Astrocyte (in vitro differentiated cells and primary cell): Measurements from ENCODE around the gene RPL3. TPM values are rescaled to one million over a fixed set of nuclear protein-coding genes. Genes with fewer than 3 reads are reported as not detected.

ENCODE experiments used
- DNase-seq: peaks from one replicate; pipeline ENCODE4 v3.0.0-alpha.2; 2010; ENCODE audit warnings: low read depth
- FAIRE-seq: peaks from 2 replicates; lab custom pipeline; 2011; peaks lifted over from hg19 to GRCh38; lab: Jason Lieb, UNC
- H2AFZ ChIP-seq: 2 replicates; pipeline ENCODE4 v1.6.0; 2012; ENCODE audit warnings: low read depth, low read length, inconsistent platforms
- H3K27ac ChIP-seq: 2 replicates; pipeline ENCODE4 v1.5.1; 2011; ENCODE audit warnings: low read depth, low read length, inconsistent platforms
- H3K27me3 ChIP-seq: 2 replicates; pipeline ENCODE4 v1.6.0; 2011; ENCODE audit warnings: low read length, inconsistent platforms; ENCODE audit not compliant: insufficient read depth
- H3K36me3 ChIP-seq: 2 replicates; pipeline ENCODE4 v1.5.1; 2011; ENCODE audit warnings: low read length, inconsistent platforms; ENCODE audit not compliant: insufficient read depth
- H3K4me1 ChIP-seq: 2 replicates; pipeline ENCODE4 v1.5.1; 2011; ENCODE audit warnings: low read length, inconsistent platforms; ENCODE audit not compliant: insufficient read depth
- H3K4me2 ChIP-seq: 2 replicates; pipeline ENCODE4 v1.6.0; 2012; ENCODE audit warnings: low read length, inconsistent platforms
- H3K4me3 ChIP-seq: 2 replicates; pipeline ENCODE4 v1.5.1; 2011; ENCODE audit warnings: low read depth, mild to moderate bottlenecking, low read length, inconsistent platforms; ENCODE audit not compliant: insufficient read depth
- H3K79me2 ChIP-seq: 2 replicates; pipeline ENCODE4 v1.6.0; 2012; ENCODE audit warnings: mild to moderate bottlenecking, low read length, inconsistent platforms; ENCODE audit not compliant: insufficient read depth
- H3K9ac ChIP-seq: 2 replicates; pipeline ENCODE4 v1.6.0; 2012; ENCODE audit warnings: mild to moderate bottlenecking, low read length, inconsistent platforms
- H3K9me3 ChIP-seq: 2 replicates; pipeline ENCODE4 v1.5.1; 2012; ENCODE audit warnings: low read depth, mild to moderate bottlenecking, low read length, inconsistent platforms; ENCODE audit not compliant: insufficient read depth
- H4K20me1 ChIP-seq: 2 replicates; pipeline ENCODE4 v1.6.0; 2012; ENCODE audit warnings: low read length, inconsistent platforms; ENCODE audit not compliant: insufficient read depth
- H3K27ac Mint-ChIP-seq: one replicate; pipeline ENCODE4 v1.8.0; 2021; ENCODE audit warnings: mild to moderate bottlenecking, mixed read lengths; ENCODE audit not compliant: unreplicated experiment
- H3K27me3 Mint-ChIP-seq: one replicate; pipeline ENCODE4 v1.8.0; 2021; ENCODE audit warnings: low read depth, mixed read lengths; ENCODE audit not compliant: unreplicated experiment
- H3K36me3 Mint-ChIP-seq: one replicate; pipeline ENCODE4 v1.8.0; 2021; ENCODE audit warnings: low read depth, mixed read lengths; ENCODE audit not compliant: unreplicated experiment
- H3K4me1 Mint-ChIP-seq: one replicate; pipeline ENCODE4 v1.8.0; 2021; ENCODE audit warnings: low read depth, mixed read lengths; ENCODE audit not compliant: unreplicated experiment
- H3K4me3 Mint-ChIP-seq: one replicate; pipeline ENCODE4 v1.8.0; 2021; ENCODE audit warnings: mild to moderate bottlenecking, moderate library complexity, mixed read lengths; ENCODE audit not compliant: unreplicated experiment
- H3K9me3 Mint-ChIP-seq: one replicate; pipeline ENCODE4 v1.8.0; 2021; ENCODE audit warnings: mild to moderate bottlenecking, mixed read lengths; ENCODE audit not compliant: unreplicated experiment
- EZH2 ChIP-seq: IDR thresholded peaks from 2 replicates; pipeline ENCODE4 v1.6.1; 2012; ENCODE audit warnings: mild to moderate bottlenecking, low read length, inconsistent platforms; ENCODE audit not compliant: insufficient read depth
- total RNA-seq: library from RNA; stranded (reverse); gene quantifications from 2 replicates; pipeline ENCODE4 v1.2.1, GENCODE V29; 2021
- TF ChIP-seq, protein P1 (sequence below): IDR thresholded peaks from 2 replicates; pipeline ENCODE4 v1.5.1; 2011; ENCODE audit warnings: low read depth, mild to moderate bottlenecking, inconsistent platforms, low read length, moderate library complexity; ENCODE audit not compliant: insufficient read depth

The RPL3 gene
- total RNA-seq, 1 donor from 2014 or later = 1,182 TPM

DNA sequence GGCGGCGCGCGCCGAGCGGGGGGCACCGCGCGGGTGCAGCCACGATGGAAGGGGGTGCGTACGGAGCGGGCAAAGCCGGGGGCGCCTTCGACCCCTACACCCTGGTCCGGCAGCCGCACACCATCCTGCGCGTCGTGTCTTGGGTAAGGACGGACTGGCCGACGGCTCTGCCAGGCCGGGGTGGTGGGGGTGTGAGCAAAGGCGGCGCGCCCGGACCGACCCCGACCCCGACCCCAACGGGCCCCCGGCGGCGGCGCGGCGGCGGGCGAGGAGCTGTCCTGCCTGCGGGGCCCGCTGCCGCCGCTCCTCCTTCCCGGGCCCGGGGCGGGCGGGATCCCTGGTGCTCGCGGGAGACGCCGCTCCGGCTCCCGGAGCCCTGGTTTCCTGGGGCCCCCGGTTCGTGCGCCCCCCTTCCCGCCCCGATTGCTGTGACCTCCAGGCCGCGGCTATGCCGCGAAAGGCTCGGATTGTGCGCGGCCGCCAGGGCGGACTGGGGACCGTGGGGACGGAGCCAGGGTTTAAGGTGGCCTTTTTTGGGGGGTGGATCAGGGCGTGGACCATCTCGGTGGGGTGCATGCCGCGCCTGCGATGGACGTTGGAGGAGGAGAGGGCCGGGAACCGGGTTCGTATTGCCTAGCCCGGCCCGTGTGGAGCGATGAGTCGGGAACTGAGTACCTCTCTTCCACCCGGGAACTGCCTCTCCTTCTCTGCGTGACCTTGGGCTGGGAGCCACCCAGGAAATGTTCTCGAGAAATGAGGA is 30.7 kb upstream of the RPL3 start, which contains the start of gene SYNGR1:
Gene SYNGR1, plus strand, starts transcription at position 25 of the 760 bp plus-strand sequence. Its CDS starts 20 bp downstream, at position 45.
- Mint-ChIP-seq H3K4me1 (peaks cover 10% of the 10 kb centered on the region), H3K27me3 (peaks cover 2% of the 10 kb centered on the region)
- no peak for FAIRE-seq

DNA sequence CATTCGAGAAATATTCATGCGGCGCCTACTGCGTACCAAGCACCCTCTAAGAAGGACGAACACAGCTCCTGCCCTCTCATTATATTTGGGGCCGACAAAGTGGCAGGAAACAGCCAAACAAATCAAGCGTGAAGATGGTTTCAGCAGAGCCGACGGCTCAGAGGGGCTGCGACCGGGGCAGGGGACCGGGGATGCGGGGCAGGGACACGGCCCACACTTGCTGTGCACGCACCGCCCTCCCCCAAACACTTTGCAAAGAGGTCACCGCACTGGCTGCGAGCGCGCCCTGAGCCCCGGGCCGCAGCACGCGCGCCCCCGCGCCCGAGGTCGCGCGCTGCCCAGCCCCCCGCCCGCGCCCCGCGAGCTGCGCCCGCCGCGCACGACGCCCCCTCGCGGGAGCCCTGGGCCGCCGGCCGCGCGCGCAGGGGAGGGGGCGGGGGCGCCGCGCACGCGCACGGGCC is 30.1 kb upstream of the RPL3 start:
- Mint-ChIP-seq H3K4me1 (peaks cover 10% of the 10 kb centered on the region), H3K27ac (no peak overlapping the region), H3K4me3 (peak overlapping the region; percentile 85), H3K9me3 (no peaks in the 10 kb centered on the region), H3K27me3 (peaks cover 2% of the 10 kb centered on the region), H3K36me3 (no peaks in the 10 kb centered on the region)
- Histone ChIP-seq H3K9me3 (no peaks in the 10 kb centered on the region), H2AFZ (peak overlapping the region; percentile 78), H3K36me3 (no peaks in the 10 kb centered on the region), H3K4me3 (peak overlapping the region; percentile 66), H4K20me1 (peaks cover 5% of the 10 kb centered on the region), H3K4me2 (peak overlapping the region; percentile 96), H3K4me1 (peaks cover 27% of the 10 kb centered on the region), H3K9ac (peak overlapping the region; percentile 73), H3K27ac (no peak overlapping the region), H3K27me3 (peaks cover under 1% of the 10 kb centered on the region), H3K79me2 (no peaks in the 10 kb centered on the region)
- no peak for TF ChIP-seq EZH2
- TF ChIP-seq, protein P1, sequence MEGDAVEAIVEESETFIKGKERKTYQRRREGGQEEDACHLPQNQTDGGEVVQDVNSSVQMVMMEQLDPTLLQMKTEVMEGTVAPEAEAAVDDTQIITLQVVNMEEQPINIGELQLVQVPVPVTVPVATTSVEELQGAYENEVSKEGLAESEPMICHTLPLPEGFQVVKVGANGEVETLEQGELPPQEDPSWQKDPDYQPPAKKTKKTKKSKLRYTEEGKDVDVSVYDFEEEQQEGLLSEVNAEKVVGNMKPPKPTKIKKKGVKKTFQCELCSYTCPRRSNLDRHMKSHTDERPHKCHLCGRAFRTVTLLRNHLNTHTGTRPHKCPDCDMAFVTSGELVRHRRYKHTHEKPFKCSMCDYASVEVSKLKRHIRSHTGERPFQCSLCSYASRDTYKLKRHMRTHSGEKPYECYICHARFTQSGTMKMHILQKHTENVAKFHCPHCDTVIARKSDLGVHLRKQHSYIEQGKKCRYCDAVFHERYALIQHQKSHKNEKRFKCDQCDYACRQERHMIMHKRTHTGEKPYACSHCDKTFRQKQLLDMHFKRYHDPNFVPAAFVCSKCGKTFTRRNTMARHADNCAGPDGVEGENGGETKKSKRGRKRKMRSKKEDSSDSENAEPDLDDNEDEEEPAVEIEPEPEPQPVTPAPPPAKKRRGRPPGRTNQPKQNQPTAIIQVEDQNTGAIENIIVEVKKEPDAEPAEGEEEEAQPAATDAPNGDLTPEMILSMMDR = no peak
- FAIRE-seq (no peak), DNase-seq (no peak)

More for the DNA sequence above, 30.7 kb upstream of the RPL3 start, which contains the start of gene SYNGR1:
- Histone ChIP-seq H3K9me3 (no peaks in the 10 kb centered on the region), H4K20me1 (peaks cover 5% of the 10 kb centered on the region), H3K4me3 (peak within 1 kb of the TSS; percentile 66), H3K4me1 (peaks cover 27% of the 10 kb centered on the region), H3K36me3 (no peaks in the 10 kb centered on the region), H3K79me2 (no peaks in the 10 kb centered on the region), H3K9ac (peak within 1 kb of the TSS; percentile 73), H3K27me3 (no peaks in the 10 kb centered on the region), H3K27ac (no peak within 1 kb of the TSS), H3K4me2 (peak within 1 kb of the TSS; percentile 96), H2AFZ (peak within 1 kb of the TSS; percentile 86)
- no peaks in the 10 kb centered on the region for H3K36me3 Mint-ChIP-seq
- TF ChIP-seq, protein P1 = no peak
- peak; percentile 33 for TF ChIP-seq EZH2
- DNase-seq = no peak
- no peaks in the 10 kb centered on the region for H3K9me3 Mint-ChIP-seq
- H3K4me3 Mint-ChIP-seq = peak within 1 kb of the TSS; percentile 90
- H3K27ac Mint-ChIP-seq = peak within 1 kb of the TSS; percentile 88
